ENCODE measurements around the gene CCDC57. TPM values are rescaled to one million over a fixed set of nuclear protein-coding genes. Genes with fewer than 3 reads are reported as not detected.

Gene CCDC57
- total and polyA plus RNA-seq, 11 donors = 4.3 to 17.6 (median 9.5) TPM

GRCh38 chr17:82072827-82073226 lies 139.8 kb downstream of the CCDC57 start:
- intact Hi-C loops (cut with DNase I) = loop anchor here in 1 of 10 donors (1.0 kb wide), 1 partner anchor 27 kb away; no protein-coding TSS in a partner anchor
- H3K4me3 ChIP-seq = no peak overlapping the region
- no peak for TF ChIP-seq CTCF (IDR thresholded peaks at IDR 0.05)
- TF ChIP-seq POLR2A (IDR thresholded peaks at IDR 0.05) = no peak
- H3K36me3 ChIP-seq = no peaks in the 10 kb centered on the region
- H3K27ac ChIP-seq = no peak overlapping the region
- ATAC-seq (no peak), DNase-seq (no peak)
- no peaks in the 10 kb centered on the region for H3K27me3 ChIP-seq
- H3K4me1 ChIP-seq = peaks cover 0 to 3% (median 0%) of the 10 kb centered on the region in 12 donors
- H3K9me3 ChIP-seq = no peaks in the 10 kb centered on the region
- 81 to 88% (median 84%) methylated on average over 6 of the region's 6 CpGs for WGBS, 4 donors

- Histone ChIP-seq H3K36me3 (no peaks in the 10 kb centered on the region), H3K9me3 (no peaks in the 10 kb centered on the region), H3K4me1 (peaks cover 0 to 10% (median 9%) of the 10 kb centered on the region in 12 donors), H3K4me3 (no peak overlapping the region), H3K27ac (no peak overlapping the region), H3K27me3 (no peaks in the 10 kb centered on the region)
- no peak for ATAC-seq
- no peak for DNase-seq
- intact Hi-C loops (cut with DNase I) = no loop called here
- TF ChIP-seq CTCF (IDR thresholded peaks at IDR 0.05) (no peak), POLR2A (IDR thresholded peaks at IDR 0.05) (no peak)
Measured at GRCh38 chr17:82070611-82071010, 142.0 kb downstream of the CCDC57 start.

- DNase-seq (peak; percentile 63 to 88 (median 72)), ATAC-seq (peak; percentile 36 to 84 (median 82))
- Histone ChIP-seq H3K36me3 (peaks cover 0 to 31% (median 18%) of the 10 kb centered on the region in 9 donors), H3K9me3 (no peaks in the 10 kb centered on the region), H3K4me1 (peaks cover 0 to 27% (median 19%) of the 10 kb centered on the region in 12 donors), H3K27me3 (no peaks in the 10 kb centered on the region), H3K4me3 (peak within 1 kb of the TSS; percentile 78 to 98 (median 93)), H3K27ac (peak within 1 kb of the TSS; percentile 59 to 93 (median 88))
- WGBS, 4 donors = 8 to 13% (median 10%) methylated on average over 66 to 88 of the region's 88 CpGs
- intact Hi-C loops (cut with DNase I) = loop anchor here in 2 of 10 donors (2.0 kb wide), 1 partner anchor 33 kb away; the partner anchor contains the start of gene FASN (in 2 of the 2)
- TF ChIP-seq CTCF (IDR thresholded peaks at IDR 0.05) (no peak), POLR2A (IDR thresholded peaks at IDR 0.05) (peak in 1 of 2 donors; percentile 50)
Measured at GRCh38 chr17:82065638-82066303, 146.9 kb downstream of the CCDC57 start, which contains the start of gene DUS1L. DUS1L (minus strand) TSS chr17:82065804; CDS start chr17:82065059, 745 bp downstream.

- peak in 2 of 4 donors; percentile 2 to 4 for ATAC-seq
- H3K27me3 ChIP-seq = no peaks in the 10 kb centered on the region
- 0 to 2% (median 1%) methylated on average over 6 to 47 of the region's 47 CpGs for WGBS, 4 donors
- intact Hi-C loops (cut with DNase I) = loop anchor here in 1 of 10 donors (2.0 kb wide), 1 partner anchor 34 kb away; the partner anchor contains the start of gene FASN
- H3K36me3 ChIP-seq = peaks cover 0 to 37% (median 23%) of the 10 kb centered on the region in 9 donors
- DNase-seq = peak in 2 of 5 donors; percentile 33 to 67
- H3K9me3 ChIP-seq = no peaks in the 10 kb centered on the region
- peaks cover 0 to 27% (median 19%) of the 10 kb centered on the region in 12 donors for H3K4me1 ChIP-seq
- peak overlapping the region; percentile 78 to 98 (median 93) for H3K4me3 ChIP-seq
- peak overlapping the region; percentile 52 to 93 (median 86) for H3K27ac ChIP-seq
- TF ChIP-seq POLR2A (IDR thresholded peaks at IDR 0.05) (no peak), CTCF (IDR thresholded peaks at IDR 0.05) (no peak)
Measured at GRCh38 chr17:82065193-82065637, 147.4 kb downstream of the CCDC57 start.

Data from heart left ventricle (tissue), 16 donors.